T-helper 9 cell (primary cell): ENCODE results near the gene UGP2.
"Not testable (repeated sequence)": the region's sequence is repeated elsewhere in the genome, so short reads cannot be mapped to it uniquely, and the experiment has no call there.

ENCODE experiments used
- DNase-seq: peaks from one replicate; pipeline ENCODE4 v3.0.0-alpha.2; 2020
- total RNA-seq, 2 donors: gene quantifications; one replicate each; lab custom pipeline; 2026; lab: John Stamatoyannopoulos, UW

The UGP2 gene
- 62.5 to 92.6 reads per million in 2 donors for total RNA-seq

DNA sequence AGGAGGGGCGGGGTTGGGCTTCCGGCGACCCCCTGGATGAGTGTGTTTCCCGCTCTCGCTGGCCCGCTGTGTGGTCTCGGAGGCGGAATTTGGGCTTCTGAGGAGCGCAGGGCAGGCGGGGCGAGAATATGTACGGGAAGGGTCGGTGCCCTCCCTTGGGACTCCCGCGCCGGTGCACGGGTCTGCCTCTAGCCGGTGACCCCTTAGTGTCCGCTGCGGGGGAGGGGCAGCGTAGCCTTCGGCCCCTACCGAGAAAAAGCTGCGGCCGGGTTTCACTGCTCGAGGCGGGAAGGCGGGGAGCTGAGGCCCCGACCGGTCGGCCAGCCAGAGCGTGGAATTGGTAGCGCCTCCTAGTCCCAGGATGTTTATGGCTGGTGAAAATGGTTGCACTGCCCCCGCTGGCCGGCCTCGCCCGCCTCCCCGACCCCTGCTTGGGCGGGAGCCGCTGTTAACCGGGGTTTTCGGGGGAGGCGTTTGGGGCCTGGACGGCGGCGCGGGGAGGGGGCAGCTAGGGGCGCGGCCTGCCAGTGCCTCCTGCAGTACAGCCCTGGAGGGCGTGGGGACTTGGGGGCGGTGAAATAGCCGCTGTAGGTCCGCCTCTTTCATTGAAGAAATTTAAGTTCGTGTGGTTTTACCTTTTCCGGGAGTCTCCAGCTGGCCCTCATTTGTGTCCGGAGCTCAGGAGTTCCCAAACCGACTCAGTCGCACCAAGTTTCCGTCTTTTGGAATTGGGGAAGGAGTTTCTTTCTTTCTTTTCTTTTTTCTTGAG lies at the start of gene UGP2:
TSS of gene UGP2 (plus strand) at position 643 of the 769 bp plus-strand sequence. CDS start 290 bp downstream, outside the sequence.
- peak; percentile 74 for DNase-seq

DNA sequence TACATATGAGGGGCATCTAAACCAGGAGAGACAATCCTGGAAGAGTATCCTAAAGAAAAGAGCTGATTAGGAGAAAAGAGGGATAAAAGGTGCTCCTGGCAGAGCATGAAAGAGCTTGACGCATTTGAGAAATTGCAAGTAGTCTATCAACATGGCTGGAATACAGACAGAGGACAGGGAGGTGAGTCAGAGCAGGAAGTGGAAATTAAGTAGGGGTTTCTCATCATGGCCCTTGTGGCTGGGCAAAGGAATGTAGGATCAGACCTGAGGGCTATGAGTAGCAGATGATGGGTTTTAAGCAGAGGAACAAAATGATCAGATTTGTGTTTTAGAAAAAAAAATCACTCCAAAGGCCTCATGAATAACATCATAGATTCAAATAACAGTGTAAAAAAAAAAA lies 49.2 kb upstream of the UGP2 start:
- no peak for DNase-seq

DNA sequence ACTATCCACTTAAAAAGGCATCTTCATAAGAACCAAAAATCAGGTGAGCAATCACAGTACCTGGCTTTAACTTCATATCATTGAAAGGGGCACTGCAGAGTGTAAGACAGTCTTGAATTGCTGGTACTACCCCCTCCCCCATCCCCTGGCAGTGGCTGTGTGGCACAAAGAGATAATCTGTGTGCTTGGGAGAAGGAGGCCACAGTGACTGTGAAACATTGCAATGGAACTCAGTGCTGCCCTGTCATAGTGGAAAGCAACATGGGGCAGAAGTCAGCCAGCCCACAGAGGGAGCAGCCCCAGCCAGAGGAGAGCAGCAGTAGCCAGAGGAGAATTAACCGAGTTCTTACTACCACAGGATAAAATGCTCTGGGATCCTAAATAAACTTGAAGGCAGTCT lies 45.3 kb upstream of the UGP2 start:
- DNase-seq, result no peak

DNA sequence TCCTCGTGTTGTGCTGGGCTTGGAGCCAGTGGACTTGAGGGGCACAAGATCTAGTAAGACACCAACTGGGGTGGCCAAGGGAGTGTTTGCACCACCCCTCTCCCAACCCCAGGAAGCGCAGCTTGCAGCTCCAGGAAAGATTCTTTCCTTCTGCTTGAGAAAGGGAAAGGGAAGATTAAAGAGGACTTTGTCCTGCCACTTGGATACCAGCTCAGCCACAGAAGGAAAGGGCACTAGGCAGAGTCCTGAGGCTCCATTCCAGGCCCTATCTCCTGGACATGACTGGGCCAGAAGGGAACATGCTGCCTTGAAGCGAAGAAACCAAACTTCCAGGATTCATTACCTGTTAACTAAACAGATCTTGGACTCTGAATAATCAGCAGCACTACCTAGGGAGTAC lies 44.9 kb upstream of the UGP2 start:
- no peak for DNase-seq

DNA sequence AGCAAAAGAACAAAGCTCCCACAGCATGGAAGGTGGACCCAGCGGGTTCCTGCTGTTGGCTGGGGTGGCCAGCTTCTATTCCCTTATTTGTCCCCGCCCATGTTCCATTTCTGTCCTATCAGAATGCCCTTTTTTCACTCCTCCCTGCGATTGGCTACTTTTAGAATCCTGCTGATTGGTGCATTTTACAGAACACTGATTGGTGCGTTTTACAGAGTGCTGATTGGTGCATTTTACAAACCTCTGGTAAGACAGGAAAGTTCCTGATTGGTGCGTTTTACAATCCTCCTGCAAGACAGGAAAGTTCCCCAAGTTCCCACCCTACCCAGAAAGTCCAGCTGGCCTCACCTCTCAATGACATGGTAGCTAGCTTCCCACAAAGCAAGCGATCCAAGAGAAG lies 40.2 kb upstream of the UGP2 start:
- DNase-seq, result no peak

DNA sequence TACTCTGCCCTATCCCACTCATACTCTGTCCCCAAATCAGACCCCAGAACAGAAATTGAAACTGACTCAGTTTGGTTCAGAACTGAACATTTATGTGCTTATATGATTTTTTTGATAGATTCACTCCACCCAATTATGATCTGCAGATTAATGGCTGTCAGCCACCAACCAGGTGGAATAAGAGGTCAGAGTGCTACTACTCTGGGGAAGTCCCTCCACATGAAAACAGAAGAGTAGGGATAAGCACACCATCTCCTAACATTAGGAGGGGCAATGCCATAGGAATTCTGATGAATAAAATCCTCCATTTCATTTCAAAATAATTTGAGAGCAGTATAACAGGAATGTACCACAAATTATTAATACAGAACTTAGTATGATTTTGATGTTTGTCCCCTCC lies 36.3 kb upstream of the UGP2 start:
- no peak for DNase-seq

DNA sequence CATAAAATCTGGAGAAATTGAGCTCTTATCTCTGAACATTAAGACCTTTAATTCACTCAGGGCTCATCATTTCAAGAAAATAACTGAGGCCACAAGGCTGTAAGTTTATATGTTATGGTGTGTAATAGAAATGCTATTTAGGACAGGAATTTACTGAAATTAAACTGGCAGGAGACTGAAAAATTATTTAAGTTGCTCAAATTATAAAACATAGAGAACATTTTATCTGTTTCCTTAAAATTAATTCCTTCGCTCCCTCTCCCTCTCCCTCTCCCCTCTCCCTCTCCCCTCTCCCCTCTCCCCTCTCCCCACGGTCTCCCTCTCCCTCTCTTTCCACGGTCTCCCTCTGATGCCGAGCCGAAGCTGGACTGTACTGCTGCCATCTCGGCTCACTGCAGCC lies 33.7 kb upstream of the UGP2 start:
- not testable (repeated sequence) for DNase-seq

DNA sequence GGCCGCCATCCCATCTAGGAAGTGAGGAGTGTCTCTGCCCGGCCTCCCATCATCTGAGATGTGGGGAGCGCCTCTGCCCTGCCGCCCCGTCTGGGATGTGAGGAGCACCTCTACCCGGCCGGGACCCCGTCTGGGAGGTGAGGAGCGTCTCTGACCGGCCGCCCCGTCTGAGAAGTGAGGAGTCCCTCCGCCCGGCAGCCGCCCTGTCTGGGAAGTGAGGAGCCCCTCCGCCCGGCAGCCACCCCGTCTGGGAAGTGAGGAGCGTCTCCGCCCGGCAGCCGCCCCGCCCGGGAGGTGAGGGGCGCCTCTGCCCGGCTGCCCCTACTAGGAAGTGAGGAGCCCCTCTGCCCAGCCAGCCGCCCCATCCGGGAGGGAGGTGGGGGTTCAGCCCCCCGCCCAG lies 32.8 kb upstream of the UGP2 start:
- DNase-seq, result not testable (repeated sequence)

DNA sequence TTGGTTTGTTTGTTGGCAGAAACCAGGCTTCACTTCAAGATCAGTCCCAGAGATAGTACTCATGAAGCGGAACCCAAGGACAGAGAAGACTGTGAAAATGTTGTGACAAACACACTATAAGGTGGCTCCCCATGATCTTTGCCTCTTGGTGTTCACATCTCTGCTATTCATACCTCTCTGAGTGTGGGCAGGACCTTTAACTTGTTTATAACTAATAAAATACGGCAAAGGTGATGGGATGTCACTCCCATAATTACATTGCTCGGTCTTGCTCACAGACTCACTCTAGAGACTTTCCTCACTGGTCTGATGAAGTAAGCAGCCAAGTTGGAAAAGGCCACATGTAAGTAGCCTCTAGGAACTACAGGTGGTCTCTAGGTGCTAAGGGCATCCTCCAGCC lies 30.6 kb upstream of the UGP2 start:
- no peak for DNase-seq

DNA sequence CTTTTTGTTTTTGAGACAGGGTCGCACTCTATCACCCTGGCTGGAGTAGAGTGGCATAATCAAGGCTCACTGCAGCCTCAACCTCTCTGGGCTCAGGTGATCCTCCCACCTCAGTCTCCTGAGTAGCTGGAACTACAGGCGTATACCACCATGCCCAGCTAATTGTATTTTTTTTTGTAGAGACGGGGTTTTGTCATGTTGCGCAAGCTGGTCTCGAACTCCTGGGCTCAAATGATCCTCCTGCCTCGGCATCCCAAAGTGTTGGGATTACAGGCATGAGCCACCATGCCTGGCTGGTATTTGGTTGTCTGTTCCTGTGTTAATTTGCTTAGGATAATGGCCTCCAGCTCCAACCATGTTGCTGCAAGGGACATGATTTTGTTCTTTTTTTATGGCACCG lies 29.8 kb upstream of the UGP2 start:
- DNase-seq, result not testable (repeated sequence)

DNA sequence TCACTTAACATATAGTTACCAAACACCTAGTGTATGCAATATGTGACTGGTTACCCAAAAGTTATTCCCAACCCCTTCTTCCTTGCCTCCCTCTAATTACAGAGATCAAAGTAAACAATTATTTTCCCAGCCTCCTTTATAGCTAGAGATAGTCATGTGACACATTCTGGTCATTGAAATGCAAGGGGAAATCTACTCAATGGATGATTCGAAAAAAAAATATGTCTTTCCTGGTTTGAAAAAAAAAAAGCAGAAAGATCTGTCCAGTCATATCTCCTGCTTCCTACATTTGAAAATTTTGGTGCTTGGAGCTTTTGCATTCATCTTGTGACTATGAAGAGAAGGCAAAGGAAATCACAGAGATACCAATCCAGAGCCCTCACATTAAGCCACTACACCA lies 27.6 kb upstream of the UGP2 start:
- no peak for DNase-seq

DNA sequence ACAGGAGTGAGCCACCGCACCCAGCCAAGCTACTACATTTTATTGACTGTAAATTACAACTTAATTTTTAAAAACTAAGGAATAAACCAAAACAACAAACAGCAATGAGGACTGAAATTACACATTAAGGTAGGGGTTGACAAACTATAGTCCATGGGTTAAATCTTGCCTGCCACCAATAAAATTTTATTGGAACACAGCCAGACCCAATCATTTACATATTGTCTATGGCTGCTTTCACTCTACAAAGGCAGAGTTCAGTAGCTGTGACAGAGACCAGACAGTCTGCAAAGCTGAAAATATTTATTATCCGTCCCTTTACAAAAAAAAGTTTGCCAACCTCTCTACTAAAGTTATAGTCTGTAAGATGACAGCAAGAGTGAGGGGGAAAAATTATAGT lies 24.3 kb upstream of the UGP2 start:
- DNase-seq, result no peak

DNA sequence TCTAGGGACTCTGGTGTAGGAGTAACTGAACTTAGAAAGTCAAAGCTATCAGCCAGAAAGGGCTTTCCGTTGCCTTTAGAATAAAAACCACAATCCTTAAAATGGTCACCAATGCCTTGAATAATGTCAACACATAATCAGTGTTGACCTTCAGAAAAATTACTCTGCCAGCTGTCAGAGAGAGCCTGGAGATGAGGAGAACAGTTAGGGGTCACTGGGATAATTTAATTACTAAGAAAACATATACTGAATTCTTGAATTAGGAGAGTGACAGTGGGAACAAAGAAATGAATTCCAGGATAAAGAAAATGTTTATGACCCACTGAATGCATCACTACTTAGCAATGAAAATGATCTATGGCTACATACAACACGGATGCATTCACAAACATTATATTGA lies 23.4 kb upstream of the UGP2 start:
- DNase-seq, result no peak

DNA sequence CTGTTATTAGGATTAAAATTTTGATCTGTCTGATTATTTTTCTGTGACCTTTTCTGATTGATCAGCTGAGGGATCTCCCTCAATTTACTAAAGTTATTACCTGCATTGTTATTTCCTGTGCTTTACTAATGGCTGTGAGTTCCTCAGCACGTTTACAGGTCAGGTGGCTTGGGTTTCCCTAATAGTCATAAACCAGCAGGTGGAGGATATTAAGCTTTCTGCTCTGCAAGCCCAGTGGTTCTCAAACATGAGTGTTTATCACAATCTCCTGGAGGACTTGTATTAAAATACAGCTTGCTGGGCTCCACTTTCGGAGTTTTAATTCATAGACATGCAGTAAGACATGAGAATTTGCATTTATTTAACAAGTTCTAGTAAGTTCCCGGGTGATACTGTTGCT lies 22.4 kb upstream of the UGP2 start:
- DNase-seq, result no peak

DNA sequence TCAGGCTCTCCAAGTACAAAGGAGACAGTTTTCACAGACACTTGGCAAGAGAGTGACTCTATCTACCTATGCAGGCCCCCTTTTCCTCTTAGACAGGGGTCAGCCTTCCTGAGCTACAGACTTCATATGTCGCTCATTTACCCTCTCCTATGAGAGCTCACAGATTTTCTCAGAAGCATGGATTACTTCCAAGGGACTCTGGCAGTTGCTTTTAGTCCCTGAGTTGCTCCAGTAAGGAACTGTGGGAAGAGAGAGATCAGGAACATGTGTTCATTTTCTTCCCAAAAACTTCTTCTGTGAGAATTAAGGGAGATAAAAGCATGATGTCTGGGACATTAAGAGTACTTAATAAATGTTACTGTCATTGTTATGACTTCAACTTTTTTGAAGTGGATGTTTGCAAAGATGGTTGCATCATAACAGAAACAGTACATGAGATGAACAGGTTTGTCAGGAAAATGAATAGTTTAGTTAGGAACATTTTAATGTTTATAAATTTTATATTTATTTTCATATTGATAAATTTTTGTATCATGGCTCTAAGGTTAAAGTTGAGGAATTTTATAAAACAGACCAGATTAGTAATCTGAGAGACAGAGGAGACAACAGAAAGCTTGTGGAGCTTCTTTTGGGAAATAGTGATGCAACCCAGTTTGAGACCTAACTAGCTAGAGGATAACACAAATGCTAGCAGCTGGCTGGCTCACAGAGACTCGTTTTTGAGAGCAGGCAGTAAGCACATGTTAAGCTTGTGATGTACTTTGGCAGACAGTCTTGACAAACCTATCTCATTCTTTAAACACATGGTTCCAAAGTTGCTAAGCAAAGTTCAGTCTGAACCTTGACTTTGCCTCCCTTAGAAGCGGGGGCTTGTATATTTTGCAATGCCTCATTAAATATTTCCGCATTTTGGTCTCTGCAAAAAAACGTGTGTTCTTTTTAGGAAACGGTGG lies 21.7 kb upstream of the UGP2 start:
- no peak for DNase-seq

DNA sequence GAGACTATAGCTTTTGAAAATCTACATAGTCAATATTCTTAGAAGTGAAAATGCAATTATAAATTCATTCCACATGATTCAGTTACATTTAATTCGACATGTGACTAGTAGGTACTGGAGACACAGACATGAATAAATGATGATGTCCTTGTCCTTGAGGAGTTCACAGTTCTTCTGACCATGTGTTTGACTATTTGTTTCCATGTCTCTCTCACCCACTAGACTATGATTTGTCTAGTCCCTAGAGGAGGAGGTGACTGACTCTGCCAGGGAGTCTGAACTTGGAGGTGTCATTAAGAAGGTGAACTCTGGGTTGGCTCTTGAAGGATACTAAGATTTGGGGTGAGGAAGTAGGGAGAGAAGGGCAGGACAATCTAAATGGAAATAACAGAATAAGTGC lies 20.7 kb upstream of the UGP2 start:
- DNase-seq, result no peak

DNA sequence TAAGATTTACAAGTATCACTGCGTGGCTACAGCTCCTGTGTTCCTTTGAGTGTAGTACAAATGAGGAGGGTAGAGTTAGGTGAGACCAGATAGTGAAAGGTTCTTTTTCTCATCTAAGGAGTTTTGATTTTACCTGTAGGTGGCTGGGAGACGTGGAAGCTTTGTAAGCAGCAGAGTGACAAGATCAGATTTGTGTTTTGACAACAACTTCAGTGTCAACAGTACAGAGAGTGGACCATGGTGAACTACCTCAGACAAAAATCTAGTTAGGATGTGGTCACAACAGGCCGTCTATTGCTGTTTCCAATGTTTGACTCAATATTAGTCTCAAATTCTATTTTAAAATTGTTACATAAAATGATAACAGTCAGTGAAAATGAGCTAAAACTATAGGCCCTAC lies 20.3 kb upstream of the UGP2 start:
- DNase-seq, result no peak

DNA sequence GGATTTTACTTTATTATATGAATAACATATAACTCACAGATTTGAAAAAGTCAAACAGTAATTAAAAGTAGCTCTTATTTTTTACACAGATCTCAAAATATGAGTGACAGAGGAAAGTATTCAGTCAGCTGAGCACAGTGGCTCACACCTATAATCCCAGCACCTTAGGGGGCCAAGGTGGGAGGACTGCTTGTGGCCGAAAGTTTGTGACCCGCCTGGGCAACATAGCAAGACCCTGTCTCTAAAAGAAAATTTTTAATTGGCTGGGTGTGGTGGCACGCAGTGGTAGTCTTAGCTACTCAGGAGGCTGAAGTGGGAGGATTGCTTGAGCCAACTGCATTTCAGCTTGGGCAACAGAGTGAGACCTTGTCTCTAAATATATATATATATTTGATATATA lies 19.2 kb upstream of the UGP2 start:
- DNase-seq, result no peak

DNA sequence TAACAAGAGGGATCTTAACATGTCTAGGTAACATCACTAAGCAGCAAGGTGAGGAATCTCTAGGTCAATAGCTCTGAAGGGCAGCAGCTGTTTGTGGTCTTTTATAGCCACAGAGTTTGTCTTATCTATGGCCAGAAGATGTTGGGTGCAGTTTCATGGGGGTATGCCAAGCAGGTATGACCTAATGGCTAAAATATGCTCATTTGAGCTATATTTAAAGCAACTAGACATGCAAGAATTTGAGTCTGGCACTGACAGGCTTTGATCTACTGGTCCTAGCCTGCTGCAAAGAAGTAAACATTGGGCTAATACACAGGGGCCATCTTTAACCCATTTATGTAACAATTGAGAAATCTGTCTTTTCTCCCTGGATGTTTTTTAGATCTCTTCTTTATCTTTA lies 13.9 kb upstream of the UGP2 start:
- DNase-seq, result no peak

DNA sequence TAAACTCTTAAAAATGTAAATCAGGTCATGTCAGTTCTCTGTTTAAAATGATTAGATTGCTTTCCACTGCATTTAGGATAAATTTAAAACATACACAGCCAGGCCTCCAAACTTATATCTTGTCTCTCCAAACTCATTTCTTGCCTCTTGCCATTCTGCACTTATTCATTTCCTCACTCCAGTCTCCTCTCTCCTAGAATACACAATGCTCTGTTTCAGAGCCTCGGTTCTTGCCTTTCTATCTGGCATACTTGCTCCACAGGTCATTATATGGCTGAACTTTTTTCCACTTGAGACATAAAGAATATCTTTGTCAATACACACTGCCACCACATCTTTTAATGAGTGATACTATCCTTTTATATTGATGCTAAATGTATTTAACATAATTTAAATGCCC lies 10.5 kb upstream of the UGP2 start:
- DNase-seq, result no peak

DNA sequence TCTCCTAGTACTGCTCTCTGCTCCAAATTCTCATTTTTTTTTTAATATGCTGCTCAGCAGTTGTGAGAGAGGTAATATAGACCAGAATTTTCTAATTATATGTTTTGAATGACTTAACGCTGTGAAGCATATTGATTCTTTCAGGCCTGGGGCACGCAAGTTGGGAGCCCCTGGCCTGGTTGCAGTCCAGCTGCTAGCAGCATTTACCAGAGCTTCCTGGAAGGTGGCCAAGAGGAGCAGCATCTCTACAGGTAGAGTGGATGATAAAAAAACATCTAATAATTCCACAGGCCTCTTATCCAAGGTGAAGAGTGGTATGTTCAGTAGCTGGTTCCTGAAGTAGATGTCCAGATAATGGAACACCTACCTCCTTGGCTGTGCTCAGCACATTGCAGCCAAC lies 7.3 kb upstream of the UGP2 start:
- no peak for DNase-seq

DNA sequence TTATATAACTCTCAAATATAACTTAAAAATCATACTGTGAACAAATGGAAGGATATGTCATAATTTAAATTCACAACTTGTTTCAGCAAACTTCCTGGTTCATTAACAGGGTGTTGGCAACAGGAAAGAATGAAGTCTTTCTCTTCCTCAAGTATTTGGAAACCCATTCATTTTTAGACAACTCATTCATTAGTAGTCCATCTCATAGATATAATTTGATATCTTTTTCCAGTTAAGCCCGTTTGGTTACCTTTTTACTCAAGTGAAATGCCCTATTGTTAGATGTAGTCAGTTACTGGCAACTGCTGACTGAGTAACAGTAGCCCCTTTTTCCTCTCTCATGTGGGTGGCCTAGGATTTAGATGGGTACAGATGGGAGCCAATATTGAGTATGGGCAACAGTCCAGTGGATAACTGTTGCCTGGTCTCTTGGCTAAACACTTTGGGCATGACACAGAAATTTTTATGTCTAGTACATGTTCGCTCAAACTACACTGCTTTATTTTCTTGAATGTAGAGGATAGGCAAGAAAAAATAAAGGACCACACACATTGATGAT lies 4.6 kb upstream of the UGP2 start:
- no peak for DNase-seq

DNA sequence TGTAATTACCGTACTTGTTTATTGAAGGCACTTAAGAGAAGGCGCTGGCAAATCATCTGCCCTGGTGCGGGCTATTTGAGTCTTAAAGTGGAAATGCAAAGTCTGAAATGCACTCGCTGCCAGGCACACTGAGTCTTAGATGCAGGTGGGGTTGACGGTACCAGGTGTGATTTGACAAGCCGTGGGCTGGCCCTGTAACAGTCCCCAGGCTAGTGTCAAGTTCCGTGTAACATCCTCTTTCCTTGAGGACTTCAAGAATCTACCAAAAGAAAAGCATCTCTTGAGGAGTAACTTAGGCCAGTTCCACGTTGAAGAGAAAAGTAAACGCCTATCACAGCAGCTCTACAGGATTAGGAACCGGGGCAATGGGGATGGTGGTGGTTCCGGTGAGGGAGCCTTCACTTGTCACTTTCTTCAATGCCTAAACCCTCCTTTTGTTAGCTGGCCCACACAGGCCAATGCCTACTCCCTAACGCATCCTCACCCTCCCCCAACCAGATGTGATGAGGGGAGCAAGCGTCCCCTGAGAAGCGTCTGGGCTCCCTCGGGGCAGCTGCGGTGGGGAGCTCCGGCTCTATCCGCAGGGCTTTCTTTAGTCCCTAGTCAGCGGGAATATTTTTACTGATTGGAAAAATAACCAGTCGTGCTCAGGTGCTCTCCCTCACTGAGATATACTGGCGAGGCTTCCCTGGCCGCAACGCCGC lies 1.5 kb upstream of the UGP2 start:
- DNase-seq, result no peak
